ENCODE measurements around the gene TMEM239.
"Not testable (repeated sequence)": the region's sequence is repeated elsewhere in the genome, so short reads cannot be mapped to it uniquely, and the experiment has no call there.

The TMEM239 gene

DNA sequence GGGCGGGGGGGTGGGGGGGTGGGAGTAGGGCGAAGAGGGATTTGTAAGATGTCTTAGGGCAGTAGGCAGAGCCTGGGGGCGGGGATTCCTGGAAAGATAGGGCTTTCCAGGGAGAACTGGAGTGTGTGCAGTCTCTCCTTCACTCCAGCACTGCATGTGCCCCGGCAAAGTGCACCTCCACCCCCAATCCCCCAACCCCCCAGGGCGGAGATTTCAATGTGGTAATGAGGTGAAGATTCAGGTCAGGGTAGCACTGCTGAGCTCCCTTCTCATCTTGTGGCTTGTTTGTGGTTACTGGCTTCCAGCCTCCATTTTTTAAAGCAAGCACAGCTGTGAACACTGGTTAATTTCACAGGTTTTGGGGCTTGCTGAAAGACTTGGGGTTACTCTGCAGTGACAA lies 5.9 kb downstream of the TMEM239 start:
- H3K36me3 ChIP-seq: no peaks in the 10 kb centered on the region
- TF ChIP-seq, protein P1, sequence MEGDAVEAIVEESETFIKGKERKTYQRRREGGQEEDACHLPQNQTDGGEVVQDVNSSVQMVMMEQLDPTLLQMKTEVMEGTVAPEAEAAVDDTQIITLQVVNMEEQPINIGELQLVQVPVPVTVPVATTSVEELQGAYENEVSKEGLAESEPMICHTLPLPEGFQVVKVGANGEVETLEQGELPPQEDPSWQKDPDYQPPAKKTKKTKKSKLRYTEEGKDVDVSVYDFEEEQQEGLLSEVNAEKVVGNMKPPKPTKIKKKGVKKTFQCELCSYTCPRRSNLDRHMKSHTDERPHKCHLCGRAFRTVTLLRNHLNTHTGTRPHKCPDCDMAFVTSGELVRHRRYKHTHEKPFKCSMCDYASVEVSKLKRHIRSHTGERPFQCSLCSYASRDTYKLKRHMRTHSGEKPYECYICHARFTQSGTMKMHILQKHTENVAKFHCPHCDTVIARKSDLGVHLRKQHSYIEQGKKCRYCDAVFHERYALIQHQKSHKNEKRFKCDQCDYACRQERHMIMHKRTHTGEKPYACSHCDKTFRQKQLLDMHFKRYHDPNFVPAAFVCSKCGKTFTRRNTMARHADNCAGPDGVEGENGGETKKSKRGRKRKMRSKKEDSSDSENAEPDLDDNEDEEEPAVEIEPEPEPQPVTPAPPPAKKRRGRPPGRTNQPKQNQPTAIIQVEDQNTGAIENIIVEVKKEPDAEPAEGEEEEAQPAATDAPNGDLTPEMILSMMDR (IDR thresholded peaks at IDR 0.05; ENCODE audit: low read depth, low read length): no peak
- H3K9me3 ChIP-seq: no peaks in the 10 kb centered on the region
- H3K27me3 ChIP-seq: no peaks in the 10 kb centered on the region
- H3K4me3 ChIP-seq (ENCODE audit: low read depth, low read length): no peak overlapping the region
- H3K4me1 ChIP-seq: no peaks in the 10 kb centered on the region
- DNase-seq: no peak

DNA sequence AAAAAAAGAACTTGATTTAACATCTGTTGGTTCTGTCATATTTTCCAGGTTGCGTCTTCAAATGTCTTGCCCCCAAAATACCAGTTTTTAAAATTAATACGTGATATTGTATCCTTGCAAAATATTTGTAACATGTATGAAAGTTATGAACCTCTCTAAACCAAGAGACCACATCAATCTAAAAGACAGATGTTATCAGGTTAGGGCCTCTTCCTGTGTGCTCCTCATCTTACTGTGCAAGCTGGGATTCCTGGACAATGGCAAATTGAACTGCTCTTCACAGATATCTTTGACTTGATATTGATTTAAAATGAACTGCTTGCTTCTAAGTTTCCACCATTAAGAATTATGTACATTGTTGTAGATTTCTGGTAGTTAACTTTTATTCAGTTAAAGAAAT lies 9.6 kb downstream of the TMEM239 start:
- Histone ChIP-seq H3K4me3 (ENCODE audit: low read depth, low read length) (no peak overlapping the region), H3K4me1 (no peaks in the 10 kb centered on the region), H3K36me3 (no peaks in the 10 kb centered on the region), H3K27me3 (no peaks in the 10 kb centered on the region), H3K9me3 (no peaks in the 10 kb centered on the region)
- DNase-seq: no peak
- TF ChIP-seq, protein P1 (IDR thresholded peaks at IDR 0.05; ENCODE audit: low read depth, low read length): no peak

DNA sequence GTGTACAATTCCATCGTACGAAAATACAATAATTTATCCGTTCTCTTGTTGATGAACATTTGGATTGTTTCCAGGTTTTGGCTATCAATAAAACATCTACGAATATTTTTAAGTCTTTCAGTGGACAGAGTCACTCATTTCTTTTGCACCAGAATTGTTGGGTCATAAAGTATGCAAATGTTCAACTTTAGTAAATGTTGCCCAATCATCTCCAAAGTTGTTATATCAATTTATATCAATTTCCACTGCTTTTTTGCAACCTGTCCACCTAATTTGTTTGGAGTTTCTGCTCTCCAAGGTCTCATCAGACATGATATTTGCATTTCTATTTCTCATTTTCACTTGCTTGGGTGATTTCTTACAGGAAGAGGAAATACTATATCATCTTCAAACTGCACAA lies 10.5 kb downstream of the TMEM239 start:
- no peaks in the 10 kb centered on the region for H3K27me3 ChIP-seq
- H3K4me1 ChIP-seq: no peaks in the 10 kb centered on the region
- no peaks in the 10 kb centered on the region for H3K36me3 ChIP-seq
- H3K9me3 ChIP-seq: no peaks in the 10 kb centered on the region
- H3K4me3 ChIP-seq (ENCODE audit: low read depth, low read length): no peak overlapping the region
- TF ChIP-seq, protein P1 (IDR thresholded peaks at IDR 0.05; ENCODE audit: low read depth, low read length): no peak
- no peak for DNase-seq

DNA sequence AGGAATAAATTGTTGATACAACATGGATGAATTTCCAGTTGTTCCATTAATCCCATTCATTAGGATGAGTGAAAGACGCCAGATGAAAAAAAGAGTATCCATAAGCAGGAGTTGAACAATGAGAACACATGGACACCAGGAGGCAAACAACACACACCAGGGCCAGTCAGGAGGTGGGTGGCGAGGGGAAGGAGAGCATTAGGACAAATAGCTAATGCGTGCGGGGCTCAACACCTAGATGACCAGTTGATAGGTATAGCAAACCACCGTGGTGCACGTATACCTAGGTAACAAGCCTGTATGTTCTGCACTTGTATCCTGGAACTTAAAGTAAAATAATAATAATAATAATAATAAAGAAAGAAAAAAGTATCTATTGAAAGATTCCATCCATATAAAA lies 13.2 kb downstream of the TMEM239 start:
- Histone ChIP-seq H3K4me1 (no peaks in the 10 kb centered on the region), H3K9me3 (no peaks in the 10 kb centered on the region), H3K27me3 (no peaks in the 10 kb centered on the region), H3K4me3 (ENCODE audit: low read depth, low read length) (no peak overlapping the region), H3K36me3 (no peaks in the 10 kb centered on the region)
- TF ChIP-seq, protein P1 (IDR thresholded peaks at IDR 0.05; ENCODE audit: low read depth, low read length): no peak
- no peak for DNase-seq

DNA sequence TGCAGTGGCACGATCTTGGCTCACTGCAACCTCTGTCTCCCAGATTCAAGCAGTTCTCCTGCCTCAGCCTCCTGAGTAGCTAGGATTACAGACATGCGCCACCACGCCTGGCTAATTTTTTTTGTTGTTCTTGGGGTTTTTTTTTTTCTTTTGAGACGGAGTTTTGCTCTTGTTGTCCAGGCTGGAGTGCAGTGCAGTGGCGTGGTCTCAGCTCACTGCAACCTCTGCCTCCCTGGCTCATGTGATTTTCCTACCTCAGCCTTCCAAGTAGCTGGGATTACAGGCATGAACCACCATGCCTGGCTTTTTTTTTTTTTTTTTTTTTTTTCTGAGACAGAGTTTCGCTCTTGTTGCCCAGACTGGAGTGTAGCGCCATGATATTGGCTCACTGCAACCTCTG lies 15.0 kb downstream of the TMEM239 start:
- not testable (repeated sequence) for H3K4me1 ChIP-seq; DNase-seq; H3K4me3 ChIP-seq (ENCODE audit: low read depth, low read length); H3K9me3 ChIP-seq; H3K27me3 ChIP-seq; H3K36me3 ChIP-seq

DNA sequence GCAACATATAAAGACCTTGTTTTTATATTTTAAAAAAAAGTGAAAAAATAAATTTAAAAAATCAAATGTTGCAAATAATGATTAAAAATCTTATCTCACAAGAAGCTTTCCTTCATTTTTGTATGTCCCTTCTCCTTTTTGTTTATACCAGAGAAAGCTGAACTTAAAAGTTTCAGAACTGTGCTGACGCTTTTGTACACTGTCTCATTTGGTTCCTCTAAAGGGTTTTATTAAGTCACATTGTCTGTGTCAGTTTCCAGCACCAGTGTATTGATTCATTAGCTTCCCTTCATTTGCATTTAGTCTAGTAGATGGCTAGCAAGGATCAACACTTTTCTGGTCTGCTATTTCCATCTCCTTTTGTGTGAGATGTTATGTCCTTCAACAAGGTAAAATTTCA lies 17.6 kb downstream of the TMEM239 start:
- no peak for DNase-seq
- Histone ChIP-seq H3K4me1 (no peaks in the 10 kb centered on the region), H3K4me3 (ENCODE audit: low read depth, low read length) (no peak overlapping the region), H3K9me3 (no peaks in the 10 kb centered on the region), H3K27me3 (no peaks in the 10 kb centered on the region), H3K36me3 (0 out of 2 replicates have a peak, but pooled peaks cover 4% of the 10 kb centered on the region)
- TF ChIP-seq, protein P1 (IDR thresholded peaks at IDR 0.05; ENCODE audit: low read depth, low read length): no peak
